Kidney tubule cell (primary cell): ENCODE data around the gene STARD13.
A peak's percentile ranks its signal among the peaks of the same experiment; 100 is the strongest.
"Not testable (repeated sequence)": the region's sequence is repeated elsewhere in the genome, so short reads cannot be mapped to it uniquely, and the experiment has no call there.

Source experiments
- DNase-seq: peaks from one replicate; pipeline ENCODE4 v3.0.0-alpha.2; 2018; ENCODE audit warnings: low spot score

The STARD13 gene

GRCh38 chr13:33257841-33258807 is 27.4 kb downstream of the STARD13 start:
- DNase-seq, result no peak

GRCh38 chr13:33256148-33256840 is 29.3 kb downstream of the STARD13 start:
- peak; percentile 53 for DNase-seq

GRCh38 chr13:33252135-33252534 is 33.4 kb downstream of the STARD13 start:
- DNase-seq, result no peak

GRCh38 chr13:33251131-33251661 is 34.4 kb downstream of the STARD13 start:
- DNase-seq, result peak; percentile 98

GRCh38 chr13:33250609-33251008 is 34.9 kb downstream of the STARD13 start:
- DNase-seq, result no peak

GRCh38 chr13:33249894-33250293 is 35.7 kb downstream of the STARD13 start:
- no peak for DNase-seq

- DNase-seq, result peak; percentile 53
Observed at GRCh38 chr13:33249066-33249465, 36.5 kb downstream of the STARD13 start.

GRCh38 chr13:33245505-33246158 is 39.9 kb downstream of the STARD13 start:
- DNase-seq, result no peak

- no peak for DNase-seq
Observed at GRCh38 chr13:33244907-33245287, 40.7 kb downstream of the STARD13 start.

- no peak for DNase-seq
Observed at GRCh38 chr13:33244210-33244906, 41.2 kb downstream of the STARD13 start.

GRCh38 chr13:33242984-33243617 is 42.5 kb downstream of the STARD13 start:
- DNase-seq, result no peak

- DNase-seq, result not testable (repeated sequence)
Observed at GRCh38 chr13:33242372-33242771, 43.2 kb downstream of the STARD13 start.

GRCh38 chr13:33236021-33236420 is 49.5 kb downstream of the STARD13 start:
- peak; percentile 63 for DNase-seq

GRCh38 chr13:33235564-33235963 is 50.0 kb downstream of the STARD13 start:
- no peak for DNase-seq

GRCh38 chr13:33235078-33235477 is 50.5 kb downstream of the STARD13 start:
- DNase-seq, result peak; percentile 15

- DNase-seq, result peak; percentile 66
Observed at GRCh38 chr13:33233547-33233946, 52.0 kb downstream of the STARD13 start.

GRCh38 chr13:33232883-33233282 is 52.7 kb downstream of the STARD13 start:
- DNase-seq, result no peak

GRCh38 chr13:33231339-33231738 is 54.2 kb downstream of the STARD13 start:
- DNase-seq, result no peak

- peak; percentile 59 for DNase-seq
Observed at GRCh38 chr13:33230178-33230881, 55.2 kb downstream of the STARD13 start.

GRCh38 chr13:33229446-33230177 is 55.9 kb downstream of the STARD13 start:
- DNase-seq, result no peak
